ENCODE measurements around the gene ARL15.

DNA sequence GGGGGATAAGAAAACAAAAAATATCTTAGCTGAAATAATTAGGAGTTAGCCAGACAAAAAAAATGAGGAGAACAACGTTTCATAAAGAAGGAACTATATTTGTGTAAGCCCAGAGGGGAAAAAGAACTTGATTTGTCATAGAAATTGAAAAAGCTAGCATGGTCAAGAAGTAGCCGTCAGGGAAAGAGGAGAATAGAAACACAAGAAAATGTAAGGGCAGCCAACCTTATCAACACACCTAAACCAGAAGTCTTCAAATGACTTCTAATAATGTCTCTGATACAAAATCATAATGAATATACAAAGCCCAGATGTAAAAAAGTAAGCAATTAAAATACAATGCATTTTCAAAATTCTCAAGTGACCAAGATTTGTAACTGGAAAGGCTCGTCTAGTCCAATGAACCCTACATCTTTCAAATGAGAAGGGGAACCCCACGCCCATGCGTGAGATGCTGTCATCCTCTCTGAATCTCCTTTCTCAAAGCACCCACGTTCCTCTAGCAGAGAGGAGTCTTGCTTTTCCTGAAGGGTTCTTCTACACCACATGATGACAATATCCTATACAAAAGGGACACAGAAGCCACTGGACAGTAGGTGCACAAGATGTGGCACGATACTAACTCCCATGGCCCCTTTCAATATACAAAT, 103.7 kb downstream of the ARL15 start:
- no peak for TF ChIP-seq EZH2 (IDR thresholded peaks at IDR 0.05; ENCODE audit: insufficient read depth, poor library complexity, severe bottlenecking)
- no peak for TF ChIP-seq EZH2phosphoT487 (IDR thresholded peaks at IDR 0.05; ENCODE audit: insufficient read depth, low read depth)
